HepG2 (cell line): ENCODE data around the gene RBFOX1. TPM values are rescaled to one million over a fixed set of nuclear protein-coding genes. Genes with fewer than 3 reads are reported as not detected.

ENCODE experiments used
- ATAC-seq: fragments of 200-7000 bp; cut with Tn5 transposase; 3 replicates; pipeline ENCODE4 v1.9.1; 2020; ENCODE audit warnings: mild to moderate bottlenecking, moderate library complexity
- BruUV-seq: library from RNA; stranded (reverse); fragments of 400-500 nt; replicated peaks from 2 replicates; lab custom pipeline; 2021; lab: Mats Ljungman, UMichigan
- CTCF ChIA-PET: fragments of 300-600 bp; formaldehyde crosslinking; extraction: SDS; loops from one replicate; lab custom pipeline; 2021; ENCODE audit warnings: low total read pairs, inconsistent platforms, low intra/inter-chr PET ratio; lab: Yijun Ruan, JAX
- POLR2A ChIA-PET: fragments of 350-600 bp; sonication (Branson Sonifier 250); formaldehyde crosslinking; loops from one replicate; lab custom pipeline; 2020; ENCODE audit warnings: antibody characterized with exemption, inconsistent platforms; lab: Yijun Ruan, JAX
- DNase-seq: peaks from one replicate; pipeline ENCODE4 v3.0.0-alpha.2; 2015; ENCODE audit warnings: low spot score
- FAIRE-seq: peaks from 3 replicates; lab custom pipeline; 2011; peaks lifted over from hg19 to GRCh38; lab: Jason Lieb, UNC
- H2AFZ ChIP-seq: one replicate; pipeline ENCODE4 v1.6.1; 2011; ENCODE audit warnings: low read length, inconsistent platforms
- H3K27ac ChIP-seq: fragments of 300-600 bp; 3 replicates; pipeline ENCODE4 v1.8.0; 2011; ENCODE audit warnings: mixed run types, mild to moderate bottlenecking, mixed read lengths, low read length, inconsistent platforms; ENCODE audit not compliant: insufficient read depth; ENCODE audit errors: extremely low read length
- H3K27me3 ChIP-seq, 2 experiments: fragments of 200-600 bp in 1 of 2; 2 replicates in 1 of 2; 3 replicates in 1 of 2; pipeline versions ENCODE4 v1.6.0 to v1.8.0; 2011; ENCODE audit warnings: low read length in 2 of 2, mild to moderate bottlenecking in 2 of 2, moderate library complexity in 2 of 2, inconsistent platforms in 1 of 2; ENCODE audit not compliant: insufficient read depth in 2 of 2, control insufficient read depth in 1 of 2
- H3K36me3 ChIP-seq, 2 experiments: fragments of 200-600 bp in 1 of 2; replicated peaks in 1 of 2; 2 replicates in 1 of 2; 3 replicates in 1 of 2; pipeline versions ENCODE4 v1.5.1 to v1.8.0; 2011; ENCODE audit warnings: low read length in 2 of 2, inconsistent platforms in 1 of 2; ENCODE audit not compliant: insufficient read depth in 2 of 2, control insufficient read depth in 1 of 2
- H3K4me1 ChIP-seq: 2 replicates; pipeline ENCODE4 v1.5.1; 2012; ENCODE audit warnings: low read length, inconsistent platforms; ENCODE audit not compliant: insufficient read depth
- H3K4me2 ChIP-seq: 2 replicates; pipeline ENCODE4 v1.6.0; 2011; ENCODE audit warnings: low read depth, low read length, inconsistent platforms
- H3K4me3 ChIP-seq, 3 experiments: fragments of 200-600 bp in 1 of 3; sonication (generic), shearing (Covaris generic) in 1 of 3; replicated peaks in 1 of 3; 2 replicates each; pipeline ENCODE4 v1.5.1; 2011 to 2016; ENCODE audit warnings: low read length in 3 of 3, inconsistent platforms in 2 of 3, low read depth in 2 of 3, mild to moderate bottlenecking in 2 of 3, control low read depth in 1 of 3, mixed read lengths in 1 of 3; ENCODE audit not compliant: insufficient read depth in 1 of 3
- H3K79me2 ChIP-seq: one replicate; pipeline ENCODE4 v1.6.1; 2011; ENCODE audit warnings: low read length, inconsistent platforms; ENCODE audit not compliant: insufficient read depth
- H3K9ac ChIP-seq: 2 replicates; pipeline ENCODE4 v1.6.0; 2011; ENCODE audit warnings: mild to moderate bottlenecking, low read depth, low read length, inconsistent platforms; ENCODE audit not compliant: insufficient read depth
- H3K9me3 ChIP-seq: 2 replicates; pipeline ENCODE4 v1.5.1; 2012; ENCODE audit warnings: mild to moderate bottlenecking, low read length
- H4K20me1 ChIP-seq: 2 replicates; pipeline ENCODE4 v1.6.0; 2011; ENCODE audit warnings: inconsistent platforms, mild to moderate bottlenecking, low read length, moderate library complexity; ENCODE audit not compliant: insufficient read depth
- ATF7-NPFF ChIP-seq: sonication (generic); formaldehyde crosslinking; IDR thresholded peaks from 2 replicates; pipeline ENCODE4 v1.8.1; 2023; ENCODE audit warnings: mild to moderate bottlenecking, low read depth, missing genetic modification reagents, moderate library complexity
- E2F2 ChIP-seq: sonication (generic); formaldehyde crosslinking; IDR thresholded peaks from 2 replicates; pipeline ENCODE4 v1.4.0; 2020; ENCODE audit warnings: missing genetic modification reagents, borderline replicate concordance
- MAFF ChIP-seq: IDR thresholded peaks from 2 replicates; pipeline ENCODE4 v1.6.1; 2011; ENCODE audit warnings: low read depth, low read length, improper control_type of control experiment
- MAFG ChIP-seq: sonication (generic); formaldehyde crosslinking; IDR thresholded peaks from 2 replicates; pipeline ENCODE4 v1.5.1; 2020; ENCODE audit warnings: mild to moderate bottlenecking, missing genetic modification reagents
- MAFK ChIP-seq, 2 experiments: IDR thresholded peaks in 1 of 2; conservative IDR thresholded peaks in 1 of 2; 2 replicates each; pipeline ENCODE4 v1.6.1; 2011; ENCODE audit warnings: improper control_type of control experiment in 2 of 2, low read length in 2 of 2
- SIX4 ChIP-seq: sonication (generic); formaldehyde crosslinking; IDR thresholded peaks from 2 replicates; pipeline ENCODE4 v1.4.0; 2020; ENCODE audit warnings: missing genetic modification reagents
- TFDP2 ChIP-seq: sonication (generic); formaldehyde crosslinking; IDR thresholded peaks from 2 replicates; pipeline ENCODE4 v1.4.0; 2020; ENCODE audit warnings: missing genetic modification reagents
- U2AF2 ChIP-seq: fragments of 200-400 bp; formaldehyde crosslinking; IDR thresholded peaks from 2 replicates; pipeline ENCODE4 v1.6.1; 2017; ENCODE audit warnings: low read depth, mild to moderate bottlenecking, low read length
- ZBTB44 ChIP-seq: sonication (generic); formaldehyde crosslinking; IDR thresholded peaks from 2 replicates; pipeline ENCODE4 v1.4.0; 2020; ENCODE audit warnings: missing genetic modification reagents
- ZNF264 ChIP-seq: sonication (generic); formaldehyde crosslinking; IDR thresholded peaks from 2 replicates; pipeline ENCODE4 v1.4.0; 2020; ENCODE audit warnings: missing genetic modification reagents
- ZNF556 ChIP-seq: sonication (generic); formaldehyde crosslinking; IDR thresholded peaks from 2 replicates; pipeline ENCODE4 v1.4.0; 2020; ENCODE audit warnings: mild to moderate bottlenecking, missing genetic modification reagents, borderline replicate concordance
- ZNF678 ChIP-seq: sonication (generic); formaldehyde crosslinking; IDR thresholded peaks from 2 replicates; pipeline ENCODE4 v1.4.0; 2020; ENCODE audit warnings: mild to moderate bottlenecking, missing genetic modification reagents
- WGBS: methylation state at CpG from one replicate; pipeline ENCODE4 v1.1.6; 2017; ENCODE audit warnings: low lambda C conversion rate; 5-methylcytosine and 5-hydroxymethylcytosine counted together
- in situ Hi-C: cut with HindIII; loops from 2 replicates; pipeline ENCODE4 v1.10.0; 2017; ENCODE audit warnings: low pct_unique_long_range_greater_than_20kb; ENCODE audit not compliant: extremely low pct_ligation_motif_present
- intact Hi-C: fragments of 100-400 bp; cut with micrococcal nuclease; formaldehyde crosslinking; loops from one replicate; pipeline ENCODE4 v1.10.0; 2022; ENCODE audit not compliant: unreplicated experiment
- polyA plus RNA-seq, 8 experiments: library from polyadenylated mRNA; depleted of rRNA in 3 of 8; stranded (reverse) in 7 of 8; unstranded in 1 of 8; fragments of >200 nt; fragmentation: Illumina TruSeq in 4 of 8; extraction: Trizol in 4 of 8; gene quantifications; 2 replicates each; pipeline versions ENCODE4 v1.2.1 to v1.2.3, GENCODE V29; 2011 to 2016; ENCODE audit warnings: low read depth in 4 of 8, missing spikeins in 1 of 8, mixed read lengths in 1 of 8; ENCODE audit not compliant: insufficient read depth in 1 of 8
- total RNA-seq, 5 experiments: library from RNA; depleted of rRNA; stranded (reverse); fragments of >200 nt; fragmentation: Illumina TruSeq; extraction: Trizol; gene quantifications; 2 replicates each; pipeline ENCODE4 v1.2.3, GENCODE V29; 2016; ENCODE audit warnings: low read depth in 1 of 5

RBFOX1 gene
- total and polyA plus RNA-seq, 2 of the 13 experiments (the other 11 are each of a cell fraction or from before 2014, with no cell fraction given): not detected

GRCh38 chr16:7493133-7493532, 160.5 kb downstream of the RBFOX1 start:
- intact Hi-C loops (no loop called here), in situ Hi-C loops (no loop called here)
- Histone ChIP-seq H3K9me3 (0 out of 2 replicates have a peak, but pooled peaks cover 5% of the 10 kb centered on the region), H2AFZ (no peak overlapping the region), H3K4me1 (no peaks in the 10 kb centered on the region), H3K79me2 (no peaks in the 10 kb centered on the region), H3K4me2 (no peak overlapping the region), H3K27me3 (no peaks in the 10 kb centered on the region), H3K36me3 (no peaks in the 10 kb centered on the region), H3K9ac (no peak overlapping the region), H3K4me3 (no peak overlapping the region), H4K20me1 (no peaks in the 10 kb centered on the region), H3K27ac (no peak overlapping the region)
- POLR2A ChIA-PET: no interaction called here
- ATAC-seq (no peak), FAIRE-seq (no peak), DNase-seq (no peak)
- WGBS: 10% methylated on average over 6 of the region's 6 CpGs
- no TSS peak for BruUV-seq
- TF ChIP-seq ATF7-NPFF (CRISPR knock-in tag): no peak
- no peak for TF ChIP-seq TFDP2 (CRISPR knock-in tag)
- TF ChIP-seq ZBTB44: no peak
- TF ChIP-seq MAFK (conservative IDR thresholded peaks at IDR 0.05 in 1 of 2, IDR thresholded peaks at IDR 0.05 in 1 of 2; ENCODE audit: low read length in 2 of 2): peak; percentile 81 to 82
- TF ChIP-seq MAFF: peak; percentile 71
- CTCF ChIA-PET: no interaction called here

GRCh38 chr16:7497691-7498090, 165.0 kb downstream of the RBFOX1 start:
- no peaks in the 10 kb centered on the region for H3K79me2 ChIP-seq
- ATAC-seq: no peak
- ChIA-PET POLR2A (no interaction called here), CTCF (no interaction called here)
- H3K9ac ChIP-seq: no peak overlapping the region
- H3K4me2 ChIP-seq: no peak overlapping the region
- FAIRE-seq: no peak
- H4K20me1 ChIP-seq: no peaks in the 10 kb centered on the region
- no peak overlapping the region for H3K27ac ChIP-seq
- WGBS: 1% methylated on average over 4 of the region's 4 CpGs
- TF ChIP-seq ZNF678 (CRISPR knock-in tag) (no peak), E2F2 (CRISPR knock-in tag) (no peak), MAFG (CRISPR knock-in tag) (no peak), U2AF2 (no peak), ZNF264 (CRISPR knock-in tag) (no peak), ZNF556 (CRISPR knock-in tag) (no peak), SIX4 (CRISPR knock-in tag) (no peak)
- no peaks in the 10 kb centered on the region for H3K36me3 ChIP-seq
- no peaks in the 10 kb centered on the region for H3K27me3 ChIP-seq
- no peak overlapping the region for H2AFZ ChIP-seq
- intact Hi-C loops (no loop called here), in situ Hi-C loops (no loop called here)
- H3K4me3 ChIP-seq: no peak overlapping the region
- BruUV-seq: no TSS peak
- H3K9me3 ChIP-seq: 0 out of 2 replicates have a peak, but pooled peaks cover 13% of the 10 kb centered on the region
- no peak for DNase-seq
- no peaks in the 10 kb centered on the region for H3K4me1 ChIP-seq
